CD4-positive, alpha-beta T cell treated with Interleukin-10 for 1 hour (primary cell): ENCODE measurements around the gene PIK3R6.
"Not testable (repeated sequence)": the region's sequence is repeated elsewhere in the genome, so short reads cannot be mapped to it uniquely, and the experiment has no call there.

Experiments
- DNase-seq: peaks from one replicate; pipeline ENCODE4 v3.0.0-alpha.2; 2020

The PIK3R6 gene

DNA sequence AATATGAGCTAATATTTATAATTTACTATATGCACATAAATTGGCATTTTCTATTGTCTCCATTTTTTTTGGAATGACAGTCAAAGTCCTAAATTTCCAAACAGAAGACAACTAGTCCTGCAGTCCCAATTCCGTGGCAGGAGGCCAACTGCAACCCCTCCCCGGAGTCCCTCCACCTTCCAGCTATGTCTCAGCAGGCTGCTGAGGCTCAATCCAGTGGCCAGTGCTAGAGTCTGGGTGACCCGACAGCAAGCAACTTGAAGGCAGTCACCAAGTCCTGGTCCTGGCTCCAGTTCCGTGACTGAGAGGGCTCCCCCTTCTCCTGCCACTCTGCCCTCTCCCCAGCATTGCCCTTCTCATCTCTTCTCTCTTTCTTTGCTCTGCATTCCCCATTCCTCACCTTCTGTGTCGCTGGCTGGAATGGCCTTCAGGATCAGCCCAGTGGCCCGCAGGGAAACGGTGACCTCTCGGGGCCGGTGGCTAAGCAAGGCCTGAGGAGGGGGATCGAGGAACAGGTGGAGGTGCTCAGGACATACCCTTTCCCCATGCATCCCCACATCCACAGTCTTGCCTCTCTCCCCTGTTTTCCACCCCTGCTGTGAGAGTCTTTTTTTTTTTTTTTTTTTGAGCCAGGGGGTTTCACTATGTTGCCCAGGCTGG lies 45.9 kb downstream of the PIK3R6 start:
- no peak for DNase-seq

- no peak for DNase-seq
These were observed 47.0 kb downstream of the PIK3R6 start for GRCh38 chr17:8820311-8821010.

- DNase-seq, result no peak
These were observed 48.7 kb downstream of the PIK3R6 start for GRCh38 chr17:8818654-8819330.

GRCh38 chr17:8818047-8818446 lies 49.4 kb downstream of the PIK3R6 start:
- DNase-seq, result no peak

- peak; percentile 41 for DNase-seq
These were observed 60.4 kb downstream of the PIK3R6 start for GRCh38 chr17:8806926-8807550.

GRCh38 chr17:8806253-8806925 lies 61.1 kb downstream of the PIK3R6 start:
- DNase-seq, result no peak

- not testable (repeated sequence) for DNase-seq
These were observed 62.1 kb downstream of the PIK3R6 start for GRCh38 chr17:8805396-8805795.

- DNase-seq, result no peak
These were observed 63.7 kb downstream of the PIK3R6 start for GRCh38 chr17:8803531-8804420.

DNA sequence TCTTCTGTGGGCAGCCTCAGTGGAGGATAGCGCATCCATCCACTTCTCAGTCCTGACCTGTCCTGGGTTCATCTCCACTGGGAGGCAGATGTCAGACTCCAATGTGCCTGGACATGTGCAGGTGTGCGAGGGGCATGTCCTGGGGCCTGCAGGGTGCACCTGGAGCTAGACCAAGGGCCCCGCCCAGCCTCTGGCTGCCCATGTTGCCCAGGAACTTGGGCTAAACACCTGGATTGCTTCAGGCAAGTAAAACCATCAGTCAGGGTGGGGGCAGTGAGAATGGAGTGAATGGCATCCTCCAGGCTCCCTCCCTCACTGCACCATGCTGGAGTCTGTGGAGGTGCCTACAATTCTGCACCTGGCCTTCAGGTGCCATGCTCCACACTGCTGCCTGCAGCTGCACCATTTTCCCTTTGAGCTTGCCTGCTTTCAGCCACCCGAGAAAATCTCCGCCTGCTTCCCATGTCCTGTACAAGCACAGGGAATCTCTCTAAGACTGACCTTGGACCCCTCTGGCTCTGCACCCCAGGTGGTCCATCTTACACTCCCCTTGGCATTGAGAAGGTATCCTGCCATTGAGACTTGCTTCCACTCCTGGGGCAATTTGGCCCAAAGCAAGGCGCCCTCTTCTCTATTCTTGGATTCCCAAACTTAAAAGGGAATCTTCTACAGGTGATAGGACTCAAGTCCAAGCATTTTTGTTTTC lies 66.2 kb downstream of the PIK3R6 start:
- no peak for DNase-seq

DNA sequence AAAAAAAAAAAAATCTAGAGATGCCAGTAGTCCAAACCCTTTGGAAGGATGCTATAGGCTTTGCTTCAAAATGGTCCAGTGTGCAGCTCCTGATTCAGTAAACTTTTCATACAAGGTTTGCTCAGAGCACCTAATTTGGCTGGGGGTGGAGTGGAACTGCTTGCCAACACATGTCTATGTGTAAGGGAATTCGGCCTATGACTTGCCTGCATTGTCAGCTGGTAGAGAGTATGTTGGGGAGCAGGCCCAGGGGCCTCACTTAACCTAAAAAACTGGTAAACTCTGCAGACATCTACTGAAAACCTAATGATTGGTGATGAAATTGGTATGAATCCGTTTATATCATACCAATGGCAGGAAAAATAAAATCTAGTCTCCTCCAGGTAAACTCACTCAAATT lies 66.8 kb downstream of the PIK3R6 start:
- DNase-seq, result no peak

DNA sequence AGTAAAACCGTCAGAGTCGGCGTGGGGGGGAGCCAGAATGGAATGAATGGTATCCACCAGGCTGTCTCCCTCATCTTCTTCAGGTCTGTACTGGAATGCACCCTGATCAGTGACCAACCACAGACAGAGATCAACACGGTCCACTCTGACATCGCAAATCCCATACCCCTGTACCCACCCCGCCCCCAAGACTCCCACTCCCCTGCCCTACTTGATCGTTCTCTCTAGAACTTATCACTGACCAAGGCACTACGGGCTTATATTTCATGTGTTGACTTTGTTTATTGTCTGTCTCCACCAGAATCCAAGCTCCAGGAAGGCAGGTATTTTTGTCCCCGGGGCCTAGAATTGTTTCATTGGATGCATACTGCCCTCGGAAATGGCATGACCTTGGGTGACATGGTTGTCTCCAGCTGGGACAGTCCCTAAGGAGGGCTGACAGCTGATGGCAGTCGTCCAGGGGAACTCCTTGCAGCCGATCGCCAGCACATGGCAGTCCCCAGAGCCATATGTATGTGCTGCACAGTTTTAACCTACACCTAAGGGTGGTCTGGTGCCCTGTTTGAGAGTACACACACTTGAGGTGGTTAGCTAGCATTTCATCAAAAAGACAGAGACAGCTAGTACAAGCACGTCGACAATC lies 67.8 kb downstream of the PIK3R6 start:
- no peak for DNase-seq

DNA sequence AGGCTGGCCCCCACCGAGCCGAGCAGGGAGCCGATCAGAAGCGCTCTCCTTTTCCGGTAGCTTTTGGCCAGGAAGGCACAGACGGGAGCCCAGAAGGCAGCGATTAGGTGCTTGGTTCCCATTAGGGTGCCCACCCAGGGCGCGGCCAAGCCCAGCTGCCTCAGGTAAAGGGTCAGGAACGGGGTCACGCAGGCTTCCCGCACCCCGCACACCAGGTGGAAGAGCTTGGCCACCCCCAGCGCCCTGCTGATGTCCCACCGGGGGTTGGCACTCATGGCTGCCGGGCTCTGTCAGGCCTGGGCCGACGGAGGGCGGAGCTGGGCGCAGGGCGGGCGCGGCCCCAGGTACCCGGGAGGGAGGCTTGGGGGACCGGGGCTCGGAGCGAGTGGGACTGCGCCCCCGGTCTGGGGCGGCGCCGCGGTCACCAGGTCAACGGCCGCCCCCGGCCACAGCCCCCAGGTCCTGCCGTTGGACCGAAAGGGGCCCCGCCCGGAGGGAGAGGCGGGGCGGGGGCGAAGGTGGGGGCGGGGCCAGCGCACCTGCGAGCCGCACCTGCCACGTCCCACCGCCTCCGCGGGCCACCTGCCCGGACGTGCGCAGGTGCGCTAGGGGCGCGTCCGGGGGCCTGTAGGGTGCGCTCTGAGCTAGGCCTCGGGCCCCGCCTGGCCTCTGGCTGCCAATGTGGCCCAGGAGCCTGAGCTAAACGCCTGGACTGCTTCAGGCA lies 68.5 kb downstream of the PIK3R6 start, which contains the start of gene MFSD6L:
MFSD6L (minus strand) TSS at position 520 of the 724 bp plus-strand sequence; CDS start at position 275, 245 bp downstream.
- DNase-seq, result no peak

GRCh38 chr17:8798176-8798845 lies 69.2 kb downstream of the PIK3R6 start:
- no peak for DNase-seq

DNA sequence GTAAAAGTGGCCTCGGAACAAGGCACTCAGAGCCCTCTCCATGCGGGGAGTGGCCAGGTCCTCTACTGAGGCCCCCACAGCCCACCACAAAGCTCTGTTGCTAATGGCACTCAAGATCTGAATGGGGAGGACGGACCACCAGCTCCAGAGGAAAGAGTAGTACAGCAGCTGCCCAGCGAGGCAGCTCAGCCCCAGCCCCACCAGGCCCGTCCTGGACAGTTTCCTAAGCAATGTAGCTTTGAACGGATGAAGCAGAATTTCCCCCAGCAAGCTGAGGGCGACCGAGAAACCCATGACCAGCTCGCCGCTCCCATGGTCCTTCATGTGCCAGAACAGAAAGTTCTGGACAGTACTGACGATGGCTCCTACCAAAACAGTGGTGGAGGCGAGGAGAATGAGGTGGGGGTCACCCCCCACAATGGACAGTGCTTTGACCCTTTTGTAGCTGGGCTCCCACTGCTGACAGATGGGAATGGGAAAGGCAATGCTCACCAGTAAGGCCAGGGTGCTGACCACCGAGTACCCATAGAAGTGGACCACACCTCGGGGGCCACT lies 69.8 kb downstream of the PIK3R6 start:
- no peak for DNase-seq

- no peak for DNase-seq
These were observed 72.8 kb downstream of the PIK3R6 start for GRCh38 chr17:8794636-8795035.

GRCh38 chr17:8793649-8794048 lies 73.8 kb downstream of the PIK3R6 start:
- no peak for DNase-seq

GRCh38 chr17:8792646-8793045 lies 74.8 kb downstream of the PIK3R6 start:
- no peak for DNase-seq

DNA sequence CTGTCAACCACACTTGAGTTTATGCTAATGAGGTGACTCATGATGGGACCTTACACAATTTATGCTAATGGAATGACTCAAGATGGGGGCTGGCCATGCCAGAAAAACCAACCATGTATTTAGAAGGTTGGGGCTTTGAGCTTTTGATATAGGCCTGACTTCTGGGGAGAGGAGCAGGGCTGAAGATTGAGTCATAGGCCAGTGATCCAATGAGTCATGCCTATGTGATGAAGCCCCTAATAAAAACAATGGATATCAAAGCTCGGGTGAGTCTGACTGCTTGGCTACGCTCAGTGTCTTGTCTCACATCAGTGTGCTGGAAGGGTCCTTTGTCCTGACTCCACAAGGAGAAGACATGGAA lies 75.6 kb downstream of the PIK3R6 start:
- DNase-seq, result no peak

GRCh38 chr17:8791248-8791909 lies 76.1 kb downstream of the PIK3R6 start:
- DNase-seq, result no peak
